Measurements from ENCODE around the gene TPX2. TPM values are rescaled to one million over a fixed set of nuclear protein-coding genes. Genes with fewer than 3 reads are reported as not detected.

TPX2 gene
- total and polyA plus RNA-seq, 10 of the 15 experiments (the other 5 are each of a cell fraction or from before 2014, with no cell fraction given) = 29.7 to 144 (median 89.0) TPM

GRCh38 chr20:31723319-31724078 is 15.6 kb upstream of the TPX2 start:
- intact Hi-C loops (cut with micrococcal nuclease; ENCODE audit: unreplicated experiment) (loop anchor here (1.0 to 5.0 kb wide), 6 partner anchors 39 to 206 kb away; no protein-coding TSS in a partner anchor), in situ Hi-C loops (cut with MboI) (loop anchor here (5.0 kb wide), 1 partner anchor 61 kb away; no protein-coding TSS in a partner anchor)
- Histone ChIP-seq H3K4me2 (ENCODE audit: control insufficient read depth, insufficient read depth) (peak overlapping the region; percentile 85), H3K4me3 (peak overlapping the region; percentile 77), H3K9me3 (replicated peaks; ENCODE audit: control insufficient read depth, insufficient read depth, low read length) (no peaks in the 10 kb centered on the region), H4K20me1 (ENCODE audit: control insufficient read depth, insufficient read depth) (no peaks in the 10 kb centered on the region), H3K36me3 (ENCODE audit: control insufficient read depth in 2 of 2, insufficient read depth in 2 of 2, low read length in 1 of 2) (peaks cover 0 to 4% of the 10 kb centered on the region in 2 experiments; a peak in 1 of 4 replicates), H3K4me1 (ENCODE audit: control insufficient read depth, insufficient read depth, low read length) (peaks cover 15% of the 10 kb centered on the region), H3K9ac (ENCODE audit: control insufficient read depth, insufficient read depth, low read length) (peak overlapping the region; percentile 74), H3K27ac (ENCODE audit: control insufficient read depth, insufficient read depth) (peak overlapping the region; percentile 93), H3K27me3 (replicated peaks in 1 of 2; ENCODE audit: control insufficient read depth in 2 of 2, insufficient read depth in 2 of 2, low read length in 1 of 2) (no peaks in the 10 kb centered on the region), H2AFZ (ENCODE audit: control insufficient read depth, low read depth, low read length) (peak overlapping the region; percentile 80), H3K79me2 (ENCODE audit: control insufficient read depth, insufficient read depth, low read length) (peaks cover 47% of the 10 kb centered on the region)
- RAD21 ChIA-PET (ENCODE audit: unreplicated experiment) = interaction anchor here (0.7 to 8.8 kb wide), 36 partner anchors 9 to 308 kb away, joined by 3 to 428 read pairs (median 6); partner anchors contain the start of genes ID1 and TPX2
- POLR2A ChIA-PET = interaction anchor here (0.6 to 6.1 kb wide), 14 partner anchors 10 to 90 kb away, joined by 3 to 72 read pairs (median 6); partner anchors contain the start of gene TPX2
- under 1% methylated on average over 59 of the region's 77 CpGs for WGBS (ENCODE audit: insufficient coverage, insufficient replicate concordance, low lambda C conversion rate, missing lambda C conversion rate)
- SMC1A ChIA-PET (ENCODE audit: uncharacterized antibody, unreplicated experiment) = interaction anchor here (0.8 to 10.6 kb wide), 27 partner anchors 10 to 119 kb away, joined by 3 to 321 read pairs (median 6); partner anchors contain the start of gene ID1
- CTCF ChIA-PET = interaction anchor here (0.7 to 12.7 kb wide), 36 partner anchors 9 to 307 kb away, joined by 3 to 531 read pairs (median 7); partner anchors contain the start of genes ID1 and TPX2
- FAIRE-seq (peak; percentile 54), ATAC-seq (peak; percentile 92), DNase-seq (ENCODE audit: low read depth, low spot score) (peak; percentile 83)
- no TSS peak for BruUV-seq (replicated peaks)
- 0 out of 2 replicates have a peak, but pooled peaks have one; percentile 22 for TF ChIP-seq BACH1 (IDR thresholded peaks at IDR 0.05; ENCODE audit: borderline replicate concordance)
- peak; percentile 64; the same call in 1 of the 2 replicates for TF ChIP-seq RB1 (IDR thresholded peaks at IDR 0.05; ENCODE audit: borderline replicate concordance)
- no peak for TF ChIP-seq HDAC6 (IDR thresholded peaks at IDR 0.05; ENCODE audit: unreplicated experiment)
- no peak for TF ChIP-seq RCOR1 (conservative IDR thresholded peaks at IDR 0.05; ENCODE audit: low read depth, low read length)
- TF ChIP-seq SMARCA5 (IDR thresholded peaks at IDR 0.05) = peak; percentile 82; the same call in 1 of the 2 replicates
- no peak for TF ChIP-seq TCF7 (IDR thresholded peaks at IDR 0.05; ENCODE audit: borderline replicate concordance)
- TF ChIP-seq DPF2 (IDR thresholded peaks at IDR 0.05) = peak; percentile 100
- TF ChIP-seq KAT2A (conservative IDR thresholded peaks at IDR 0.05; ENCODE audit: control insufficient read depth, low read depth, low read length) = no peak
- TF ChIP-seq SIX5 (IDR thresholded peaks at IDR 0.05; ENCODE audit: low read depth, low read length, severe bottlenecking) = no peak
- peak; percentile 73 for TF ChIP-seq POLR2A (IDR thresholded peaks at IDR 0.05; ENCODE audit: low read depth, low read length)
- peak; percentile 86 for TF ChIP-seq NR2F1 (conservative IDR thresholded peaks at IDR 0.05)
- peak; percentile 97 for TF ChIP-seq SP1 (IDR thresholded peaks at IDR 0.05; ENCODE audit: low read depth, low read length)
- TF ChIP-seq SPI1 (IDR thresholded peaks at IDR 0.05; ENCODE audit: borderline replicate concordance, insufficient read depth, low read depth, low read length) = peak; percentile 19; the same call in 1 of the 2 replicates
- peak; percentile 94 for TF ChIP-seq IRF3 (IDR thresholded peaks at IDR 0.05)
- TF ChIP-seq CHD1 (IDR thresholded peaks at IDR 0.05; ENCODE audit: low read depth, low read length) = no peak
- 0 out of 2 replicates have a peak, but pooled peaks have one; percentile 13 for TF ChIP-seq SMAD5 (IDR thresholded peaks at IDR 0.05; ENCODE audit: low read depth)
- TF ChIP-seq ZBTB40 (IDR thresholded peaks at IDR 0.05; ENCODE audit: borderline replicate concordance) = peak; percentile 77; the same call in 1 of the 2 replicates
- TF ChIP-seq PAX5 (IDR thresholded peaks at IDR 0.05; ENCODE audit: borderline replicate concordance, low read depth, low read length) = no peak
- 0 out of 2 replicates have a peak, but pooled peaks have one; percentile 17 for TF ChIP-seq MAX (IDR thresholded peaks at IDR 0.05; ENCODE audit: low read depth, low read length)
